ENCODE data around the gene PRPF6.

Gene PRPF6

GRCh38 chr20:64064145-64064698, 83.3 kb downstream of the PRPF6 start:
- DNase-seq (ENCODE audit: low read depth) = peak; percentile 80

- no peak for DNase-seq (ENCODE audit: low read depth)
Measured at GRCh38 chr20:64065062-64065973, 84.4 kb downstream of the PRPF6 start.

DNA sequence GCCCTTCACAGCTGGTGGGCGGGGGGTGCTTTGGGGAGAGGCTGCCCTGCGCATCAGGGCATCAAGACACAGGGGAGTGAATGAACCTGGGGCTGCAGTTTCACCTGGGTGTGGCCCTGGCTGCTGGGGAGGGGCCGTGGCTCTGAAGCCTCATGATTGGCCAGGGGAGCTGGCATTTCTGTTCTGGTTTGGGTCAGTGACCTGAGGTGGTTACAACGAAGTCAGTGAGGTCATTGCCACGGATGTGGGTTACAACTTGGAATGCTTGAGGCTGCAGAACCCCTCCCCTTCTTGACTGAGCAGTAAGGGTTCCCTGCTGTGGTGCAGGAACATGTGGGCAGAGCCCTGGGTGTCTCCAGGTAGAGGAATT, 85.0 kb downstream of the PRPF6 start:
- peak; percentile 88 for DNase-seq (ENCODE audit: low read depth)

DNA sequence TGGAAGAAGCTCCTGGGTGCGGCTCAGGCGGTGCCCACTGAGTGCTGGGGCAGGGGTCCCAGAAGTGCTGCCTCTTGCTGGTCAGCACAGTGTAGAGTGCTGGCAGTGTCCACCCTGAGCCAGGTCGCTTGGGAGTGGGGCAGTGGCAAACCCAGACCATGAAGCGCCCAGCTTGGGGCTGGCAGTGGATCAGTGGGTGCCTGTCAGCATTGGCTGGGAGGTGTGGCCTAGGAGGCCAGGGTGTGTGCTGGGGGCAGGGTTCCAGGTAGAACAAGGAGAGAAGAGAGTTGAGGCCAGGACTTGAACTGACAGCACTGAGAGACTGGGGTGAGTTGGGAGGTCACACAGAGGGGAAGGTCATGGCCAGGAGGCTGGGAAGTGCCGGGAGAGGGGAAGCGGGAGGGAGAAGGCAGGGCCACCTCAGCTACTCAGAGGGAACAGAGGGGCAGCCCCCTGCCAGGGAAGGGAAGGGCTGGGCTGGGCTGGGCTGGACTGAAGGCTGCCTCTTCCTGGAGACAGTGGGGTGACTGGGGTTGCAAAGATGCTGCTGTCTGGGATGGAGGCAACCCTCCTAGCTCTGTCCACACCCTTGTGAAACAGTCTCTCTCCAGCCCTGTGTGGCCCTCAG, 86.2 kb downstream of the PRPF6 start:
- DNase-seq (ENCODE audit: low read depth) = no peak

GRCh38 chr20:64067733-64068307, 86.9 kb downstream of the PRPF6 start:
- no peak for DNase-seq (ENCODE audit: low read depth)

- no peak for DNase-seq (ENCODE audit: low read depth)
Measured at GRCh38 chr20:64068386-64069208, 87.7 kb downstream of the PRPF6 start.

- no peak for DNase-seq (ENCODE audit: low read depth)
Measured at GRCh38 chr20:64069209-64069613, 88.3 kb downstream of the PRPF6 start.

- peak; percentile 32 for DNase-seq (ENCODE audit: low read depth)
Measured at GRCh38 chr20:64069614-64070243, 88.8 kb downstream of the PRPF6 start.

DNA sequence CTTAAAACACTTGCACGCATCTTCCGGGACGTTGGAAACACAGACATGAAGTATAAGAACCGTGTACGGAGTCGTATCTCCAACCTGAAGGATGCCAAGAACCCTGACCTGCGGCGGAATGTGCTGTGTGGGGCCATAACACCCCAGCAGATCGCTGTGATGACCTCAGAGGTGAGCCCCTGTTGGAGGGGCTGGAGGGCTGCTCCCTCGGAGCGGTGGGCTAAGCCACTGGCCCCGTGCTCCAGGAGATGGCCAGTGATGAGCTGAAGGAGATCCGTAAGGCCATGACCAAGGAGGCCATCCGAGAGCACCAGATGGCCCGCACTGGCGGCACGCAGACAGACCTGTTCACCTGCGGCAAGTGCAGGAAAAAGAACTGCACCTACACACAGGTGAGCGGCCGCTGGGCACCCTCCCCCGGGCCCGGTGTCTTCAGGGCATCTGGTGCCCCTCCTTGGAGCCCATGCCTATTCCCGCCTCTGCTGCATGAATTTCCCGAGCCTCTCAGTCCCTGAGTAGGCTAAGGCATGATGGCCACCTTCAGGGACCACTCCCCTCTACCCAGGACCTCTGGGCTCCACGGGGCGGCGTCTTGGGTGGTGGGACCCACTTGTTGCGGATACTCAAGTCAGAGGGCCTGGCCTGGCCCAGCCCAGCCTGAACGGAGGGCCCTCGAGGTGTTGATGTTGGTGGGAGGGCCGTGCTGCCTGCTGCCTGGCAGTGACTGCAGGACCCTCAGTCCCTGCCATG, 89.5 kb downstream of the PRPF6 start:
- DNase-seq (ENCODE audit: low read depth) = no peak

DNA sequence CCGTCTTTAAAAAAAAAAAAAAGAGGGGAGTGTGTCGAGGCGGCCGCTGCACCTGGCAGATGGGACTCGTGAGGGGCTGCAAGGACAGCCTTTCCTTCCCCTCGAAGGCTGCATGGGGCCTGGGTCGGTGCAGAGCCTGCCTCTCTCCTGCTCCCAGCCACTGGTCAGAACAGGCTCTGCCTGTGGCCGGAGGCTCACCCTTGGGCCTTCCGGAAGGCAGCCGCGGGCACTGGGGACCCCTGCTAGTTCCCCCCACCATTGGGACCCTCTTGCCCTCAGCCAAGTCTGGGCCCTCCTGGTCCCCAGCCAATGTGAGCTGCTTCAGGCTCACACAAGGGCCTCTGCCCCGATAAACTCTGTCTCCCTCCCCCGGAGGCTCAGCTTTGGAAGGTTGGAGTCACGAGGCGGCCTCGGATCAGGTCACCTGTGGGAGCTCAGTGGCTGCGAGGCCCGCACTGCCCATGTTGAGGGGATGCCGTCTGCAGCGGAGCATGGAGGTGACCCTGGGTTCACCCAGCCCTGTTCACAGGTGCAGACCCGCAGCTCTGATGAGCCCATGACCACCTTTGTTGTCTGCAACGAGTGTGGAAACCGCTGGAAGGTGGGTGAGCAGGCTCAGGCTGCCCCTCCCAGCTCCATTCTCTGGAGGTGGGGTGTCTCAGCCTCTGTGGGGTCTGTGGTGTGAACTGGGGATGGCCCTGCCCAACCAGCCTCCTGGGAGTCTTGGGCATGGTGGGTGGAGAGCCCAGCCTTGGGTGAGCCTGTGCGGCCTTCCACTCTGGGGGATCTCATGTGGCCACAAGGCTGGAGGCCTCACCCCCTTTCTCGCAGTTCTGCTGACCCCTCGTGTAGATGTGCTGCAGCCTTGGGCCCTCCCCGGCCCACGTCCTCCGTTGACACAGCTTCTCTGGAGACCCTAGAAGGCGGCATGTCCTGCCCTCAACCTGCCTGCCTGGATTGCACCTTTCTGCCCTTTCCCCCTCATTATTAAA, 90.7 kb downstream of the PRPF6 start:
- DNase-seq (ENCODE audit: low read depth) = no peak

DNA sequence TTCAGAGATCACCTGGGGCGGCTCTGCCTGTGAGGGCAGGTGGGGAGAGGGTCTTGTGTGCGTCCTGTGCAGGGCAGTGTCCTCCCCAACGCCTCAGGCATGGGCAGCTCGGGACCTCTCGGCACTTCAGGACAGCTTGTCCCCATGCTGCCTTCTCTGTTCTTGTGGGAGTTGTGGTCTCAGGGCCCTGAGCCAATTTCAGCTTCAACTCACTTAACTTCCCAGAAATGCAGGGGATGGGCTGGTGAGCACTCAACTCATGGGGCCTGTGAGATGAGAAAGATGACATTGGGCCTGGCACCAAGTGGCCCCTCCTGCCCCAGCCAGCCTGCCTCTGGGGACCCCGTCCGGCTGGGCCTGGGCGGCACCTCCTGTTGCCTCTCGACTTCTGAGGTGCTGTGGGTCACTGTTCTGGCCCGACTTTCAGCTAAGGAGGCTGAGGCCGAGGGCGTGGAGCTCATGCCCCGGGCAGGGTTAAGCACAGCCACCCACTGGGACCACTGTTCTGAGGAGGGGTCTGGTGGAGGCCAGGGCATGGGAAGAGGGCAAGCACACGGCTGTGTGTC, 91.6 kb downstream of the PRPF6 start:
- no peak for DNase-seq (ENCODE audit: low read depth)

DNA sequence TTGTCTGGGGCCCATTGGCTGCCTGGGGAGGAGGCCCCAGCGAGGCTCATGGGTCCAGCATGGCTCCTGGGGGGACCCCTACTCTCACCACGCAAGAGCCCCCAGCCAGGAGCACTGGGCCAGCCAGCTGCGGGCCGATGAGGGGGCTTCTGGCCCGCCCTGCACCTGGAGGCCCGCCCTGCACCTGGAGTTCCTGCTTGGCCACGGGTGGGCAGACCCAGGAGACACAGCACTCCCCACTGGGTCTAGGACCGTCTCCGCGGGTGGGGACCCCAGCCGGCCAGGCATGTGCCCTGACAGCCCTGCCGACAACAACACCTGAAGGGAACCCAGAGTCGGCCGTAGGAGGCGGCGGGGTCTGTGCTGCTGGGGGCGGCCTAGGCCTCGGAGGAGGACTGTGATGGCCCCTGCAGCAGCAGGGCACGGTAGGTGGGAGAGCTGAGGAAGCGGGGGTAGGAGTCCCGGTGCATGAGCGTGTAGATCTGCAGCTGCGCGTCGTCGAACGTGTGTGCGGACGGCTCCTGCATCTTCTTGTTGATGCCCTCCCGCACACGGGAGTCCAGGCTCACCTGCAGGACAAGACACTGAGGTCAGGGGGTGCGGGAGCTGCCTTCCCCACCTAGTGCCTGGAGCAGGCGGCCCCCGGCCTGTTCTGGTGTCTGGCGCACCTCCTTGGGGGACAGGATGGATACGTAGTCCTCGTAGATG, 92.7 kb downstream of the PRPF6 start:
- no peak for DNase-seq (ENCODE audit: low read depth)

DNA sequence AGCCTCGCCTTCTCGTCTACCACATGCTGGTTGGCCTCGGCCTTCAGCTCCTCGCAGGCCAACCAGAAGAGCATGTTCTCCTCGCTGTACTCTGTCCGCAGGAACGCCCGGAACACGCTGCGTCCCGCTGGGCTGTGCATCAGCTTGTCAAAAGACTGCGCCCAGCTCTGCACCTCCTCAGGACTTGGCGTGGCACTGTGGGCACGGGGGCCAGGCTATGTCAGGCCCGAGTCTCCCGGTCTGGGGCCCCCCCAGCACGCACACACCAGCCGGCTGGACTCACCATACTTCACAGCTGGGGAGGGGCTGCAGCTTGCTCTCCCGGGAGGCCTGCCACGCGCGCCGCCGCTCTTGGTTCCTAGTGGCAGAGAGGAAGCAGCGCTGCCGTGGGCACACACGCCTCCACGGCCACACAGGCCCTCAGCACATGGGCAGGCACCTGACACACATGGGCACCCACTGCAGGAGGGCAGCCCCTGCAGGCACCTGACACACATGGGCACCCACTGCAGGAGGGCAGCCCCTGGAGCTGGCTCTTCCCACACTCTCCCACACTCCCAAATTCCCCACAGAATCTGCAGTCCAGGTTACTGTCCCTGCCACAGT, 93.4 kb downstream of the PRPF6 start:
- DNase-seq (ENCODE audit: low read depth) = no peak

DNA sequence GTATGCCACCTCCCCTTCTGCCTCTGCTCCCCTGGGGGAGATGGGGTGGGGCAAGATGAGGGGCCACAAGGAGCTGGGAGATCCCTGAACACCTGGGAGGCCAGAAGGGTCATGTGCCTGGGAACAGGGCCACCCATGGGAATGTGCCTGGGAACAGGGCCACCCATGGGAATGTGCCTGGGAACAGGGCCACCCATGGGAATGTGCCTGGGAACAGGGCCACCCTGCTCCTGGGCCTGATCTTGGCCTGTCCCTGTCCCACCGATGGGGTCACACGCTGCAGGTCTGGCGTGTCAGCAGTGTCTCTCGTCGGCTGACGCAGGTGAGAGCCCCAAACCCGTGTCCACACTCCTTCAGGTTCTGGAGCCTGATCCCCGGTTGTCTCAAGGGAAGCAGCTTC, 94.0 kb downstream of the PRPF6 start:
- no peak for DNase-seq (ENCODE audit: low read depth)

DNA sequence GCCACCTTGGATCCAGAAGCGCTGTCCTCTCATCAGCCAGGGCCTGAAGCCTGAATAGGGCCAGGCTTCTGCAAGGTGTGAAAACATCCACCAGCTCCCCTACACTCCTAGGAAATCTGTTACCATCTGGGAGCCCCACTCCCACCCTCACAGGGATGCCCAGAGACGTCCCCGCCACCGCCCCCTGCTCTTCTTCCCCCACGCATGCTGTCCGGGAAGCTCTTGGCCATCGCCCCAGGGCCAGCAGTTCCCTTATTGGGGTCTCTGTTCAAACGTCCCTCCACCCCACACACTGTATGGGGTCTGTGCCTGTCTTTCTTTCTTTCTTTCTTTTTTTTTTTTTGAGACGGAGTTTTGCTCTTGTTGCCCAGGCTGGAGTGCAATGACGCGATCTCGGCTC, 94.6 kb downstream of the PRPF6 start:
- no peak for DNase-seq (ENCODE audit: low read depth)

DNA sequence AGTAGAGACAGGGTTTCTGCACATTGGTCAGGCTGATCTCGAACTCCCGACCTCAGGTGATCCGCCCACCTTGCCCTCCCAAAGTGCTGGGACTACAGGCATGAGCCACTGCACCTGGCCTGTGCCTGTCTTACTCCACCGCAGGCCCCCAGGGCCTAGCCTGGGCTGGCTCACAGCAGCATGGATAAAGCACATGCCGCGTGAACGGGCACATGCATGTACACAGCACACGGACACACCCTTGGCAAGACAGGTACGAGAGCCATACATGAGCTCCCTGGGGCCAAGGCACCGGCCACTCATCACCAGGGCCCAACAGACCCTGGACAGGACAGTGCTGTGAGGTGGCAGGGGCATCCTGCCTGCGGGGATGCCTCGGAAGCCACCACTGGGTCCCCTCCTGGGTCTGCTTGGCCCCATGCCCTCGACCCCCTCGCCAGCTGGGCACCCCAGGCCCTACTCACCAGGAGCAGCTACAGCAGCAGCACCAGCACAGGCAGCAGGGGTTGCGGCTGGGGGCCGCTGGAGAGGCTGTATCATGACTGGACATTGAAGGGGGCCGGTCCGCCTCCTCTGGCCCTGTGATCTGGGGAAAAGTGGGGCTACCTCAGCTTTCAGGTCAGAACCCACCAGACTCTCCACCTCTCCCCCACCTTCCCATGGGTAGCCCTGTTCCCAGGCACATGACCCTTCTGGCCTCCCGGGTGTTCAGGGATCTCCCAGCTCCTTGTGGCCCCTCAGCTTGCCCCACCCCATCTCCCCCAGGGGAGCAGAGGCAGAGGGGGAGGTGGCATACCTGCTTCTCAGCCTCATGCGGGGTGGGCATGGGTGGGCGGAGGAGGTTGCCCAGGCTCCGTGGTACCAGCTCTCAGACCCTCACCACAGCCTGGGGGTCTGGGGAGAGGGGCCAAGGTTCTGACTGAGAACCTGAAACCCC, 95.4 kb downstream of the PRPF6 start:
- no peak for DNase-seq (ENCODE audit: low read depth)

GRCh38 chr20:64077094-64077493, 96.2 kb downstream of the PRPF6 start:
- DNase-seq (ENCODE audit: low read depth) = no peak

Measured in EH (cell line).